ENCODE data around the gene KPNA1.

DNA sequence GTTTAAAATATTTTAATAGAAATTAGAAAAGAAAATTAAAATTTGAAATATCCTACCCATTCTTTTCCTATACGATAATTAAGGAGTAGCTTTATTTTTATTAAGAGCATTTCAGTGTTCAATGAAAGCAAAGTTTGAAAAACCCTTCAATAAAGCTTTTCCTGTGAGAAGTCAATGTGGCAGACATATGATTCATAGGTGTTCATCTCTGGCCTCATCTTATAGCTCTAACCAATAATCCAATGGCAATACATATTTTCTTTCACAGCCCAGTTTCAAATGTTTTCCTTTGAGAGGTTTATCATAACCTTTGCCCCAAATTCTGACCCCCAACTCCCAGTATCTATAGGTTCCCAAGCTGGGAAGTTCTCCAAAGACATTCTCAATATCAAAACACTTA is 8.3 kb downstream of the KPNA1 start:
- TF ChIP-seq POLR2A (IDR thresholded peaks at IDR 0.05; ENCODE audit: low read length) (no peak), GATA1 (IDR thresholded peaks at IDR 0.05; ENCODE audit: low read depth, low read length) (no peak)
